ENCODE measurements around the gene NTN4. TPM values are rescaled to one million over a fixed set of nuclear protein-coding genes. Genes with fewer than 3 reads are reported as not detected.

NTN4 gene
- total RNA-seq, 1 experiment from 2014 or later, result 0.17 TPM

DNA sequence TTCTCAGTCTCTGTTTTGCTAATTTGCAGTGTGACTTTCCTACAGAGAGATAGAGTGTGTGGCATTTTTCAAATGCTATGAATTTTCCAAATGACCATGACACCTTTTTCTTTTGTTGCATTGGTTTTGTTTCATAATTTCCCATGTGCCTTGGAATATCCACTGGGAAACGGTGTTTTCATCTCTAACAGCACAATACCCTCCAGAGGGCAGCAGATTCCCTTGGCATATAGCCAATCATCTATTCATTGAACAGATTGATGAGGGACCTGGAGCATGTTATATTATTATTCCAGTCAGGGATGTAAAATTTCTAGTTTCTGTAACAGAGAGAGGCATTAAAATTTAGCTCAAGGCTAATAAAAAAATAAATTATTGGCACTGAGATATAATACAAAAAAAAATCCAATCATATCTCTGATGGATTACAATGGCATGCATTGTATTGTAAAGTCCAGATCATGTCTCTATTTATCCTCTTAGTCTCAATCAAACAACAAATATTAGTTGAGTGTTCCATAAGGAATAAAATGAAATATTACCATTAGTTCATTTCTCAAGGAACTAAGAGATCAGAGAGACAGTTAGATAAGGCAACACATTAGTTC lies 29.6 kb upstream of the NTN4 start:
- no peaks in the 10 kb centered on the region for H3K9me3 ChIP-seq (ENCODE audit: control insufficient read depth, low read depth, low read length)
- H2BK20ac ChIP-seq (ENCODE audit: low read depth, low read length, poor library complexity, severe bottlenecking), result no peak overlapping the region
- H4K8ac ChIP-seq (replicated peaks; ENCODE audit: insufficient read length, low read depth, low read length), result no peak overlapping the region
- no peak overlapping the region for H3K18ac ChIP-seq (ENCODE audit: insufficient read length, low read depth, low read length)
- H3K9ac ChIP-seq (ENCODE audit: extremely low read depth, insufficient read length, low read length), result no peak overlapping the region
- H2BK12ac ChIP-seq (ENCODE audit: insufficient read length, low read depth, low read length), result no peak overlapping the region
- H4K20me1 ChIP-seq (ENCODE audit: control insufficient read depth, insufficient read depth, insufficient read length), result no peaks in the 10 kb centered on the region
- H3K56ac ChIP-seq (ENCODE audit: insufficient read length, low read depth, low read length), result no peak overlapping the region
- no peak overlapping the region for H3K27ac Mint-ChIP-seq
- no peaks in the 10 kb centered on the region for H3K27me3 Mint-ChIP-seq (ENCODE audit: low read depth)
- H3K9me3 Mint-ChIP-seq, result no peaks in the 10 kb centered on the region
- peak; percentile 69 for TF ChIP-seq CTCF (conservative IDR thresholded peaks at IDR 0.05)
- no peak overlapping the region for H3K4me2 ChIP-seq (ENCODE audit: insufficient read depth, insufficient read length, low read length)
- no peak overlapping the region for H2BK120ac ChIP-seq (ENCODE audit: low read depth, low read length, poor library complexity, severe bottlenecking)
- H3K36me3 Mint-ChIP-seq (ENCODE audit: insufficient read depth in 1 of 3, low read depth in 3 of 3), result no peaks in the 10 kb centered on the region
- no peaks in the 10 kb centered on the region for H3K23me2 ChIP-seq (ENCODE audit: insufficient read length, low read depth, low read length, poor library complexity, severe bottlenecking)
- no peak overlapping the region for H3K27ac ChIP-seq (ENCODE audit: insufficient read length, low read depth, low read length)
- no peaks in the 10 kb centered on the region for H3K79me2 ChIP-seq (ENCODE audit: insufficient read depth, low read length)
- H2AK5ac ChIP-seq (ENCODE audit: insufficient read length, low read length), result no peak overlapping the region
- H3K4me1 Mint-ChIP-seq, result no peaks in the 10 kb centered on the region
- H2BK15ac ChIP-seq (ENCODE audit: low read depth, low read length), result no peak overlapping the region
- no peak overlapping the region for H4K91ac ChIP-seq (ENCODE audit: insufficient read length, low read depth, low read length)
- H3K27me3 ChIP-seq (ENCODE audit: insufficient read depth, low read length), result no peaks in the 10 kb centered on the region
- no peak overlapping the region for H3K4ac ChIP-seq (ENCODE audit: low read depth, low read length)
- H4K5ac ChIP-seq (ENCODE audit: insufficient read length, low read depth, low read length), result no peak overlapping the region
- H3K23ac ChIP-seq (ENCODE audit: insufficient read length, low read depth, low read length), result no peak overlapping the region
- no peak for DNase-seq
- H3K4me3 Mint-ChIP-seq, result no peak overlapping the region
- no peak overlapping the region for H3K14ac ChIP-seq (ENCODE audit: insufficient read depth, low read length)
- H2AFZ ChIP-seq (ENCODE audit: low read length), result no peak overlapping the region
- no peak overlapping the region for H3T11ph ChIP-seq (ENCODE audit: low read length)
- H2BK5ac ChIP-seq (ENCODE audit: insufficient read length, low read length), result no peak overlapping the region
- WGBS (ENCODE audit: extremely low coverage, insufficient read length, low lambda C conversion rate), result no CpG with 5 or more reads among the region's 1 CpG
- no peaks in the 10 kb centered on the region for H3K4me1 ChIP-seq (ENCODE audit: insufficient read depth, low read length)
- no peaks in the 10 kb centered on the region for H3K79me1 ChIP-seq (ENCODE audit: insufficient read depth, low read depth, low read length, poor library complexity, severe bottlenecking)
